GM19372 (cell line): ENCODE results near the gene PRELID3B.
A peak's percentile ranks its signal among the peaks of the same experiment; 100 is the strongest.
"Not testable (repeated sequence)": the region's sequence is repeated elsewhere in the genome, so short reads cannot be mapped to it uniquely, and the experiment has no call there.

Experiments
- ATAC-seq: cut with Tn5 transposase; IDR thresholded peaks from one replicate; pipeline ENCODE4 v1.9.1; 2021; ENCODE audit warnings: mild to moderate bottlenecking, low read depth, moderate library complexity; ENCODE audit not compliant: unreplicated experiment

The PRELID3B gene

DNA sequence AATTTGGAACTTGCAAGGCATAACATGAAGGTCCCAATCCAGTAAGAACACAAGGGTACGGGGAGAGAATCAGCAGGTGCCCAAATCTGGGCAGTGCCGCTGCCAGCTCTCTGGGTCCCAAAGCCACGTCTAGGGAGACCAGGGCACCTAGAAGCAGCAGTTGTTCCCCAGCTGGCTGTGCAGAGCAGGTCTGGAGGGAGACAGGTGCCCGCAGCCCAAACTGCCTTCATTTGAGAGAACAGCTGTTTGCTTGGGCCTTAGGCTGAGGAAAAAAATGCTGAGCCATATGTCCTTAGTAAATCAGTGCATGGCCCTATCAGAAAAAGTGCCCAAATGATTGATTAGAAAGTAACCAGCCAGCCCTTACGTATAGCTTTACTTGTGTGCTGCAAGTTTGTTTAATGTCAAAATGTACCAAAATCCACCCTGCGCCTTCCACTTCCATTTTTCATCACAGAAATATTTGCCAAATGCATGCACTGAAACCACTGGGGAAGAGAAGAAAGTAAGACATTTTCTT is 9.1 kb upstream of the PRELID3B start:
- no peak for ATAC-seq

DNA sequence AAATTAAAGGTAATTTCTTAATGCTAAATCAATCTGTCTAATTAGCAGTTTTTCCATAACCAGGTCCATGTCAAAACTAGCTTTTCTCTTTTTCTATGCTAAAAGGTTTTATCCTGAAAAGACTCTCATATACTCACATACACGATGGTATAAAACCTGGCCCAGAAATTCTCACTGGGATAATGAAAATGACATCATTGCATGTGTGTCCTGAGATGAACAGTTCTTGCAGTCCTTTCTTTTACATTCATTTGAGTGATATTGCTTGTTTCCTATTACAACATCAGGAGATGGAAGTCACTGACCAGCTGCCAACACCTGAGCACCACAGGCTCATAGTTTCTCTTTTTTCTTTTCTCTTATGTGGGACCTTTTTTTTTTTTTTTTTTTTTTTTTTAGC is 7.9 kb upstream of the PRELID3B start:
- ATAC-seq, result no peak

DNA sequence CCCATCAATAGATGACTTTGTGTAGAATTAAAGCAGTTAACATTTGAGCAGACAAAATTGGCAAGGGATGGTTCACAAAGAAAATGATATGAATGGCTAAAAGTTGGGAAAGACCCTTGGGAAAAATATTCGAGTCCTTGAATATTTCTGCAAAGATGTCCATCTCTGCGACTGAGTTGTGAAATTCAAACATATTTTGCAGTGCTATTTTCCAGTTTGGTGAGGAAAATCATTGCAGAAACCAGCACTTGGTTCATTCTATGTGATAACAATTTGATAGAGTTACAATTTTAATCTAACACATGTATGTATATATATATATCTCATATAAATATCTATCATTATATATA is 6.1 kb upstream of the PRELID3B start:
- no peak for ATAC-seq

DNA sequence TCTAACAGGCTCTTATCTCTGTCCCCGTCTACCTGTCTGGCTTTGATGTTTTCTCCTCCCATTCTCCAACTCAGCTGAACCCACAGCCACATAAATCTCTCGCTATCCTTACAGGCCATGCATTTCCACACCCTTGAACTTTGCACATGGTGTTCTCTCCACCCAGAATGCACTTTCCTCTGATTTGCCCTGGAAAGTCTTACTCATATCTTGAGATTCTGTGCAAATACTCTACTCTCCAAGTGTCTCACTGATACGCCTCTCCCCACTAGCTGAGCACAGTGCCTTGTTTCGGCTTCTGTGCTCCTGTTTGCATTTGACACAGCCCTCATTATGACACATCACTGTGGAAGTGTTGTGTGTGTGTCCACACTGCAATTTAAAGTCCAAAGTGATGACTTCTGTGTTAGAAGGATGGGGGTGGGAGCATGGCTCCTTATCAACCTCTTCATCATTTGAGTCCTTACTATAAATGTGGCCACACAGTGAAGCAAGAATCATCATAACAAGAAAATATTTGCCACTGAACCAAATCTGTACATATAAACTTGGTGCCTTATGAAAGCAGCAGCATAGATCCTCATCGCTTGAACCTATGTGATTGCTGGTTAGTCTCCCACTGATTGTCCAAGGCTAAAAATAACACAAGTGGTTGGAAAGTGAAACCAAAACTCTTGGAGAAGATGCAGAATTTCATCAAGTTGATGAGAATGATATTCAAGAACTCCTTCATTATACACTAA is 5.5 kb upstream of the PRELID3B start:
- no peak for ATAC-seq

DNA sequence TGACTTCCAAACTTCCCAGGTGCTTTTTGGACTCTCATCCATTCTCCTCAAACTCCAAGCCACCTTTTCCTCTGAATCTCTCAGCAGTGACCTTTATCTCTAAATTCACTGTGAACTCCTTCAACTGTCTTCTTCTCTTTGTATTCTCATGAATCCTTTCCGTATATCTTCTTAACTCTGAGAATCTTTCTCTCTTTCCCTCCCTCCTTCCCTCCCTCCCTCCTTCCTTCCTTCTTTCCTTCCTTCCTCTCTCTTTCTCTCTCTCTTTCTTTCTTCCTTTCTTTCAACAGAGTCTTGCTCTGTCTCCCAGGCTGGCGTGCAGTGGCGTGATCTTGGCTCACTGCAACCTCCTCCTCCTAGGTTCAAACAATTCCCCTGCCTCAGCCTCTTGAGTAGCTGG is 4.3 kb upstream of the PRELID3B start:
- ATAC-seq, result no peak

DNA sequence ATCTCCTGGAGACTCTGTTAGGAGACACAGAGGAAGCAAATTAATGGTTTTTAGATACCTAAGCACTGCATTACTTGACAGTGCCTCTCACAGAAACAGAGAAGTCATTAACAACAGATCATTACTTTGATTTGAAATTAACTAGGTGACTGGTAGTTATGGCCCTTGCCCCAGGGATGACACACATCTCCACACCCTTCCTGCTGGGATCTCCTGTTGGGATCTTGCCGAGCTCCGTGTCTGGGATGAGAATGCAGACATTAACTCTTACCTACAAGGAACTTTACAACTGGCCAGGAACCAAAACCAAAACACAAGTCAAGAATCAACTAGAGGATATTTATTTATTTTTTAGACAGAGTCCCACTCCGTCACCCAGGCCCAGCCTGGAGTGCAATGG is 2.2 kb upstream of the PRELID3B start:
- no peak for ATAC-seq

DNA sequence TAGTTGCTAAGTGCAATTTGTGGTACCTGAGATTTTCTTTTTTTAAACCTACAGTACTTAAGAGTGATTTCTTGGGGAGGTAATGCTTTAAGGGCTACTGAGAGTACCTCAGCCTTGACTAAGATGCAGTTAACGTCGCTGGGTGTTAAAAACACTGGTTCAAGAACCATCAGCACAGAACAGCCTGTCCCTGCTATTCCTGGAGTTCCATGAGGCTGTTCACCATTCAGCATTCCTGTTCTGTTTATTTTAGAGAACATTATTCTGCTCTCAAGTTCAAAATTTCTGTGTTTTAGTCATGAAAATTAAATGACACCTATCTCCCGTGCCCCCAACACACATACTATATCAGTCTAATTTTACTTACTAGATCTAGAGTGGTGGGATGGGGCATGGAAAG is 1.7 kb upstream of the PRELID3B start:
- ATAC-seq, result no peak

DNA sequence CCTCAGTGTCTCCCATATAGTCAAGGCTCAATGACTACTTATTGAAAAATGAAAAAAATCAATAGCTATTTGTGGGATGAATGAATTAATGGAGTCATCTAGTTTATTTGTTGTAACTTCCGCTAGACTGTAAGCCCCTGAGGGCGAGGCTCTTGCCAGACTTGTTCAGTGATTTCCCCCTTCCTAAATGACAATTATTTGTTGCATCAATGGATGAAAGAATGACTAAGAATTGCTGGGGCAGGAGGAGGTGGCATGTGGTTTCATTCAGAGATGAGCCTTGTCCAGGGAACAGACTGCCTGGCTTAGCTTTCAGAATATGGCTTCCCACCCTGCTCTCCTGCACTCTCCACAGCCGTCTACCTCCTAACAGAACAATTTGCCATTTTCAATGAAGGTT is 1.1 kb upstream of the PRELID3B start:
- ATAC-seq, result no peak

DNA sequence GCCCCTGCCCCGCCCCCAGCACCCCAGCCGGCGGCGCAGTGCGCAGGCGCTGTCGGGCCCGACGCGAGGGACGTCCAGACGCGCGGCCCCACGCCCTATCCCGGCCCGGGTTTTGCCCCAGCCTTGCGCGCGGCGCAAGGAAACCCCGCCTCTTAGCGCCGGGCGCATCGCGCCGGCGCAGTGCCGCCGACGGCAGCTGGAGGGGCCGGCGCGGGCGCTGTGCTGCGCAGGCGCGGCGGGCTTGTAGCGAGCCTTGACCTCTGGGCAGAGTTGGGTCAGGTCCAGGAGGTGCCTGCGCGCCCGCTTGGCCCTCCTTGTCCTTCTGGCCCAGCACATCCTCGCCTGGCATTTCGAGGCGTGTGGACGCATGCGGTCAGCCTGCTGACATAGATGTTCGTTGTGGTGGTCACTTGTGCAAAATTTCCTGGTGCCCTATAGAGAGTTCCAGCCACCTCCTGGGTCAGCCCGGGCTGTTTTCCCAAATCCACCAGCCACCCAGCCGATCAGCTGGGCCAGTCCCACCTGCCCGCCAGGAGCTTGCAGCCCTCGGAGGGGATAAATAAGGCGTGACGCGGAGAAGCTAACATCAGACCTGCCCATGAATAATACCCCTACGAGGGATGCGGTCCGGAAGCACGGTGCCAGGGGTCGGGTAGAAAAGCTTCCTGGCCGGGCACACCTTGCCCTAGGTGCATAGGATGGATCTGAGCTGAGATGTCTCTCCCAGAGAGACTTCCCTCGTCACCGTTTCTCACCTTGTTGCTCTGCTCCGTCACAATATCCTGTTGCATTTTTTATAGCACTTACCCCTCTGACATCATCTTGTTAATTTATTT is 428 bp upstream of the PRELID3B start:
- peak; percentile 94 for ATAC-seq

DNA sequence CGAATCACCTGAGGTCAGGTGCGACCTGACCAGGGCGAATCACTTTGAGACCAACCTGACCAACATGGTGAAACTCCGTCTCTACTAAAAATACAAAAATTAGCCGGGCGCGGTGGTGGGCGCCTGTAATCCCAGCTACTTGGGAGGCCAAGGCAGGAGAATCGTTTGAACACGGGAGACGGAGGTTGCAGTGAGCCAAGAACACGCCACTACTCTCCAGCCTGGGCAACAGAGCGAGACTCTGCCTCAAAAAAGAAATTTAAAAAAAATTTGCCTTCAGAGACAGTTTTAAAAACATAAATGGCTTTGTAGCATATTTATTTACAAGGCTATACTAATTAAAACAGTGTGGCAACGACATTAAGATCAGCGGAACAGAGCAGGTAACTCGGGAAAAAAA is 1.1 kb downstream of the PRELID3B start:
- not testable (repeated sequence) for ATAC-seq

DNA sequence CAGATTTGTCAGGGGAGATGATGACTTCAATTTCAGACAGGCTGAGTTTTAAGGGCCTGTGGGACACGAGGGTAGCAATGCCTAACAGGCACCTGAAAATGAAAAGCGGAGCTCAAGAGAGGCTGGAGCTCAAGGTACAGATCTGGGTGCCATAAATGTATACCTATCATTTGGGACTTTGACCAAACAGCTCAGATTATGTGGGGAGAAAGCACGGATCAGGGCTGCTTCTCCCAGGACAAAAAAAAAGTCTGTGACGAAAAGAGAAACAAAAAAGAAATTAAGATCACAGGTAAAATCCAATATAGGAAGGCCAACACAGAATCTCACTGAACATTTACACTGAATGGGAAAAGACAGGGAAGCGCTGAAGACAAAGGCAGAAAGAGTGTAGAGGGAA is 1.9 kb downstream of the PRELID3B start:
- no peak for ATAC-seq

DNA sequence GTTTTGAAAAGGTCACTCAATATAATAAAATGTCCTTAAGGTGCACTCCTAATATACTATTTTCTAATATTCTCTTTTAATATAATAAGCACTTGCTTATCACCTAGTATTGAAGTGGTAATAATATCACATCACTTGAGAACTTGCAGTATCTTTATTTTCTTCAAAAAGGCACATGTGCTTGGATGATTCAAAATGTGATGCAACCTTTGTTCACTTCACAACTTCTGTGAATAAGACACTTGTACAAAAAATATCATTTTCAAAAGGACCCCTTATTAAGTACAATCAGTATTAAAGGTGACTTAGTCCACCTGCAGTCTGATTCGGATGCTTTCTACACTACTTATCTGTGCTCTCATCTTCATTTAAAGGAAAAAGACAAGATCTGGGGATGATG is 3.4 kb downstream of the PRELID3B start:
- ATAC-seq, result no peak

DNA sequence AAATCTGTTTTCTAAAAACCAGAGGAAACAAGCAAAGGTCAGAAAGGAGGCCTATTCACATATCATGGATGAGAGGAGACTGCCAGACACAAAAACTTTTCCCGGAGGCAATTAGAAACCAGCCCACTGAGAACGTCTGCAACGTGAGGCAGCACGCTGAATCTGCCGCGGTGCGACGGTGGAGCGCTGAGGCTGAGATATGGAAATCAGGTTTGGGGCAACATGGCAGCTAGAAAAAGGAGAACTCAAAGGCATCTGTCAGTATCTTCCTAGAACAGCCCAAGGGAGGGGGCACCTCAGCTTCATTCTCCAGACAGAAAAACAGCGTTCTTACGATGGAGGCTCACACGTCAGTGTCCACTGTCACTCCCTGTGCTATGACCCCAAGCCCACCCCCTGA is 5.2 kb downstream of the PRELID3B start:
- ATAC-seq, result no peak

DNA sequence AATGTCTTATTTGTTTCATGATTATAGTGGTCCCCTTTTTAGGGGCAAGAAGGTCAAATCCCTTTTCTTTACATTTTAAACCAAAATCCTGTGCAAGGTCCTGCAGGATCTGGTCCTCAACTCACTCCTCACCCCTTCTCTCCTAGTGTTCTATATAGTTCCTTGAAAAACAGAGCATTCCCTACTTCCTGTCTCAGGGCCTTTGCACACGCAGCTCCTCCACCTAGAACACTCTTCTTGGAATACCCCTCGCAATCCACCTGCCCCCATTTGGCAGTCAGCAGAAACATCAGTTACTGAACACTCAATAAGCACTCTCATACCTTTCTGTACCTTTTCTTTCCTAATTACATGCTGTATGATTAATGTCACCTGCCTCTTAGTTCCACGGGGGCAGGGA is 7.2 kb downstream of the PRELID3B start:
- no peak for ATAC-seq

DNA sequence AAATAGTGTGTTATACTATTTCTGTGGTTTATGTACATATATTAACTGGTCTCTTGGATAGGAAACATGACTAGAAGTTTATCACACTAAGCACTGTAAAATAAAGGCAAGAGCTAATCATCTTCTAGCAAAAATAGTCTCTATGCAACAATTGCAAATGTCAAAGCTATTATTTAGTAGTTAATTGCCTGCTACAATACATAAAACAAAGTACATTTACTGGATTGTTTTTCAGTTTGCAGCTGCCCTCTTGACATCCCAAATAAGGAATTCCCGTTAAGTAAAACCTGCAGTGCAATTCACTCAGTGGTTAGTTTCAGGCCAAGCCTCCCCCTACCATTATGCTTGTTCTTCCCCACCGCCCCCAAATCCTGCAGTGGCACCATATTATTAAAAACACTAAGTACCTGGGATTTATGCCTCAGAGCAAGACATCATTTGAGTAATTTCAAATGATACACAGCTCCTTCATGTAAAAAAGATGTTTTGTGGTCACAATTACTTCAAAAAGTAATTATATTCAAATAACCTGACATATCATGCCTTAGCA is 8.9 kb downstream of the PRELID3B start:
- no peak for ATAC-seq

DNA sequence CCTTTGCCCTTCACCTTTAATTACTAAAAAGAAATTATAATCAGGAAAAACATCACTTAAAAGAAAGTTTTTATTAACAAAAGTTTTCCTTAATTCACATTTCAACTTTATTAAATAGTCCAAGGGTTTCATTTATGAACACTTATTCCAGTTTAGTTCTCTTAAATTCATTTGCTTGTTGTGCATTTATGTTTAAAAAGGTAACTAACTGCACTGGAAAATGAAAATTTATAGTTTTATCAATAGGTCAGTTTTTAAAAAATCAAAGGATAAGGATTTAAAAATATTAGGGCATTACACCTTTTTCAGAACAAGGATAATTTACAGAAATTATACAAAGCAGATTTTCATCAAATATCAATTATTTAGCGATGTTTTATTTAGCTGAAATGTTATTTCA is 9.5 kb downstream of the PRELID3B start:
- no peak for ATAC-seq

DNA sequence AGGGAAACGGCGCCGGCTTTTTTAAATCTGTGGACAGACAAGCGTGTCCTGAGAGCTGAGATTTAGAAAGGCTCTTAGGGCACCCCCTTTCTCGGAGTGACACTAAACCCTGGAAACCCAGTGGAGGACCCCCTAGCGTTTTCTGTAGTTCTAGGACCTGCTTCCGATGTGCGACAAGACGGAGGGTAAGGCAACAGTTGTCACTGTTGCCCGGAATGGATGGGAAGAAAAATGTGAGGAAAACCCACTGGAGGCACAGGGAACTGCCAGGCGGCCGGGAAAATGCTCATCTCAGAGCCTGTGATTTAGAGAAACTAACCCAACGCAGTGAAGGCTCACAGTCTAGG is 9.9 kb downstream of the PRELID3B start:
- ATAC-seq, result no peak

DNA sequence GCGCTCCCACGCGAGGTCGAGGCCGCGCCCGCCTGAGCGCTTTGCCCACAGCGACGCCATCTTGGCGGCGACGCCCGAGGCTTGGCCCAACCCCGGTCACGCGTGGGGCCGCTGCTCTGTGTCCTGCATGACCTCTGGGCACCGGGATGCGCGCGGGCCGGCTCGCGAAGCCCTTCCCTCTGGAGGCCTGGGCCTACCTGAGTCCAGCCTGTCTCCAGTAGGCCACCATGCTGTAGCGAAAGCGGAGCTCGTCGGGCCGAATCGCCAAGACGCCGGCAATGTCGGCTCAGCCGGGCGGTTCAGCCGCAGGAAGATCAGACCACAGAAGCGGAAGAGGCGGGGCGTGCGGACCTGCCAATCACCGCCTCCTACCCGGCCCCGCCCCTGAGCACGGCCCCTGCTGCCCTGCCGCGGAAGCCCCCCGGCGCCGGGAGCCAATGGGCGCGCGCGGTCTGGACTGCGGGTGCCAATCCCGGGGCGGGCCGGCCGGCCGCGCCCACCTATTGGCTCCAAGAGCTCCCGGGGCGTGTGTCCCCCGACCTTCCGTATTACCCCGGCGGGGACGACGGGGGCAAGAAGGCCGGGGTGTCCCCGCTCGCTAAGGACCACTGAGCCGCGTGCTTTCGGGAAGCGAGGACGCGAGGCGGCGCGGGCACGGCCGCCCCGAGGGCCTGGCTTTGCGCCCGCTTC is 10.4 kb downstream of the PRELID3B start, which contains the start of gene ATP5F1E:
Gene ATP5F1E (minus strand): TSS at position 313 of the 690 bp plus-strand sequence. CDS start 84 bp downstream, at position 229.
- ATAC-seq, result peak; percentile 91

DNA sequence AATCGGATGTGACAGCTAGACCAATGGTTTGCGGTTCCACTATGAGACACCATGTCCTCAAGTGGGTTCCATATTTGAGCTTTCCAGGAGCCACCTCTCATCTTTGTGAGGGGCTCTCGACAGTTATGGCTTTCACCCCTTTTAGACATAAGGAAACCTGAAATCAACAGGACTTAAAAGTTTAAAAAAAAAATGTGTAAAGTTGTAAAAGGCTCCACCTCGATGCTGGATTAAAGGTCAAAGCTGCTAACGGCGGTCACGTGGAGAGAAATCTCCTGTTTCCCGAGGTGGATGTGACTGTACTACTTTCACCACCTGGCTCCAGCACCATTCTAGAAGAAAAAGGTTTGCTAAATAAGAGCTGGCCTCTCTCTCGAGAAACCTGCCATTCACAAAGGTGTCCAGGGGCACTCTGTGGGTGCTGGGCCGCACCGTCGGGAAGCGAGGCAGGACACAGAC is 11.0 kb downstream of the PRELID3B start:
- ATAC-seq, result no peak

DNA sequence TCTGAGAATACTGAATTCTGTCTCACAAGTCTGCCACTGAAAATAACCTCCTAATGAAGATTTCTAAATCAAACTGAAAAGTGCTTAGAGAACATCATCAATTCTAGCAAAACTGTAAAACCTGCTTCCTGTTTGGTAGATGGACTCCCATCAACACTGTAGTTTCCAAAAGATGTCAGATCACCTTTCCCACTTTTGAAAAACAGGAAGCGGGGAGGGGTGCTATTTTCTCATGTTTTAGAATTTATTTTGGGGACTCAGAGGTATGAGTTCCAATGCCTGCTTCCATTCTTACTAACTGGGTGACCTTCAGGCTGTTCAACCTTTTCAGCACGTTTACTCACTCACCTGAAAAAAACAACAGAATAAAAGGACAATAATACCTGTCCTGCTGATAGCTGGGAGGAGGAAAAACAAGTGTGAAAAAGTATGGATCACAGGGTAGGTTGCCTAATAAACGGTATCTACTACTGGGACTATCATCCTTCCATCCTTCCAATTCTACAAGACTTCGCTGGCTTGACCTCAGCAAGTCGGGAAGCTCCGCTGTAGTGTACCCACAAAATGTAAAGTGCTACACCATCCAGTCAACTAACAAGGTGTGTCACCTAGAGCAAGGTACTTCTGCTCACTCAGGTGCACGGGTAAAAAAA is 11.5 kb downstream of the PRELID3B start:
- ATAC-seq, result no peak
